GM23338 (cell line): ENCODE data around the gene SH3RF3. TPM values are rescaled to one million over a fixed set of nuclear protein-coding genes. Genes with fewer than 3 reads are reported as not detected.

Source experiments
- ATAC-seq: fragments of 200-7000 bp; cut with Tn5 transposase; 3 replicates; pipeline ENCODE4 v1.9.1; 2020
- DNase-seq: peaks from one replicate; pipeline ENCODE4 v3.0.0-alpha.2; 2015; ENCODE audit warnings: low spot score
- H2AFZ ChIP-seq: fragments of 200-600 bp; sonication (generic); 2 replicates; pipeline ENCODE4 v1.8.0; 2016; ENCODE audit warnings: antibody characterized with exemption, mild to moderate bottlenecking, moderate library complexity
- H3F3A ChIP-seq: fragments of 200-600 bp; sonication (generic); replicated peaks from 2 replicates; pipeline ENCODE4 v1.8.0; 2017; ENCODE audit warnings: antibody characterized with exemption, mixed run types, low read depth
- H3K27ac ChIP-seq: fragments of 200-600 bp; sonication (generic); 2 replicates; pipeline ENCODE4 v1.6.1; 2016; ENCODE audit warnings: low read depth
- H3K27me3 ChIP-seq: fragments of 200-600 bp; sonication (generic); 2 replicates; pipeline ENCODE4 v1.8.0; 2016; ENCODE audit warnings: mild to moderate bottlenecking, mixed run types, moderate library complexity; ENCODE audit not compliant: insufficient read depth
- H3K36me3 ChIP-seq: fragments of 200-600 bp; sonication (generic); 2 replicates; pipeline ENCODE4 v1.8.0; 2016; ENCODE audit warnings: mild to moderate bottlenecking; ENCODE audit not compliant: insufficient read depth
- H3K4me1 ChIP-seq: fragments of 200-600 bp; sonication (generic); 2 replicates; pipeline ENCODE4 v1.8.0; 2016; ENCODE audit warnings: mild to moderate bottlenecking, moderate library complexity; ENCODE audit not compliant: insufficient read depth
- H3K4me2 ChIP-seq: fragments of 200-600 bp; sonication (generic); 2 replicates; pipeline ENCODE4 v1.7.1; 2017; ENCODE audit warnings: mixed run types
- H3K4me3 ChIP-seq: fragments of 200-600 bp; sonication (generic); 2 replicates; pipeline ENCODE4 v1.6.1; 2016; ENCODE audit warnings: mixed run types
- H3K79me2 ChIP-seq: fragments of 200-600 bp; sonication (generic); replicated peaks from 2 replicates; pipeline ENCODE4 v1.8.0; 2017; ENCODE audit warnings: mild to moderate bottlenecking; ENCODE audit not compliant: insufficient read depth
- H3K9me2 ChIP-seq: fragments of 200-600 bp; sonication (generic); 2 replicates; pipeline ENCODE4 v1.8.0; 2017; ENCODE audit not compliant: insufficient read depth
- H4K20me1 ChIP-seq: fragments of 200-600 bp; sonication (generic); replicated peaks from 2 replicates; pipeline ENCODE4 v1.8.0; 2017; ENCODE audit warnings: mild to moderate bottlenecking; ENCODE audit not compliant: insufficient read depth
- H3K27ac Mint-ChIP-seq: 2 replicates; pipeline ENCODE4 v1.8.0; 2020; ENCODE audit warnings: inconsistent platforms, mild to moderate bottlenecking, moderate library complexity, mixed read lengths
- H3K27me3 Mint-ChIP-seq: 3 replicates; pipeline ENCODE4 v1.8.0; 2022; ENCODE audit warnings: low read depth, mild to moderate bottlenecking, moderate library complexity, mixed read lengths, inconsistent platforms; ENCODE audit not compliant: insufficient read depth, poor library complexity
- H3K36me3 Mint-ChIP-seq: 3 replicates; pipeline ENCODE4 v1.8.0; 2021; ENCODE audit warnings: low read depth, mild to moderate bottlenecking, inconsistent platforms, moderate library complexity, mixed read lengths
- H3K4me1 Mint-ChIP-seq: 3 replicates; pipeline ENCODE4 v1.8.0; 2020; ENCODE audit warnings: mild to moderate bottlenecking, inconsistent platforms, mixed read lengths
- H3K4me3 Mint-ChIP-seq: 3 replicates; pipeline ENCODE4 v1.8.0; 2021; ENCODE audit warnings: moderate library complexity, mild to moderate bottlenecking, inconsistent platforms, mixed read lengths
- H3K9me3 Mint-ChIP-seq: 3 replicates; pipeline ENCODE4 v1.8.0; 2020; ENCODE audit warnings: moderate library complexity, mild to moderate bottlenecking, inconsistent platforms, mixed read lengths
- CREB1 ChIP-seq: fragments of 250-450 bp; sonication (Bioruptor Pico); IDR thresholded peaks from 2 replicates; pipeline ENCODE4 v1.5.0; 2020; ENCODE audit warnings: low read depth, mild to moderate bottlenecking, moderate library complexity
- CTCF ChIP-seq, 2 experiments: fragments of 200-600 bp in 1 of 2; sonication (generic) in 1 of 2; conservative IDR thresholded peaks; 2 replicates each; pipeline versions ENCODE4 v1.5.1 to v1.6.1; 2016 to 2017; ENCODE audit warnings: antibody characterized with exemption in 2 of 2, low read depth in 2 of 2, mild to moderate bottlenecking in 2 of 2, moderate library complexity in 1 of 2
- ETS1 ChIP-seq: IDR thresholded peaks from 2 replicates; pipeline ENCODE4 v1.6.1; 2016; ENCODE audit warnings: antibody characterized with exemption
- EZH2 ChIP-seq: fragments of 200-600 bp; sonication (generic); IDR thresholded peaks from one replicate; pipeline ENCODE4 v1.8.0; 2017; ENCODE audit warnings: antibody characterized with exemption, mild to moderate bottlenecking, low read depth; ENCODE audit not compliant: unreplicated experiment
- EZH2phosphoT487 ChIP-seq: fragments of 200-600 bp; sonication (generic); IDR thresholded peaks from one replicate; pipeline ENCODE4 v1.8.1; 2018; ENCODE audit warnings: antibody characterized with exemption; ENCODE audit not compliant: unreplicated experiment
- JUNB ChIP-seq: IDR thresholded peaks from one replicate; pipeline ENCODE4 v1.6.1; 2016; ENCODE audit warnings: antibody characterized with exemption; ENCODE audit not compliant: unreplicated experiment
- NANOG ChIP-seq: IDR thresholded peaks from 2 replicates; pipeline ENCODE4 v1.6.1; 2016; ENCODE audit warnings: antibody characterized with exemption, borderline replicate concordance
- POLR2AphosphoS5 ChIP-seq: IDR thresholded peaks from 2 replicates; pipeline ENCODE4 v1.6.1; 2016; ENCODE audit warnings: antibody characterized with exemption, low read depth
- REST ChIP-seq: IDR thresholded peaks from one replicate; pipeline ENCODE4 v1.6.1; 2018; ENCODE audit warnings: antibody characterized with exemption; ENCODE audit not compliant: unreplicated experiment
- STAT1 ChIP-seq: IDR thresholded peaks from one replicate; pipeline ENCODE4 v1.6.1; 2016; ENCODE audit warnings: antibody characterized with exemption; ENCODE audit not compliant: unreplicated experiment
- ZNF114 ChIP-seq: fragments of 250-450 bp; sonication (Bioruptor Pico); IDR thresholded peaks from 2 replicates; pipeline ENCODE4 v1.5.0; 2020; ENCODE audit warnings: mild to moderate bottlenecking, moderate library complexity
- ZNF331 ChIP-seq: fragments of 250-450 bp; sonication (Bioruptor Pico); IDR thresholded peaks from 2 replicates; pipeline ENCODE4 v1.5.0; 2020; ENCODE audit warnings: low read depth, mild to moderate bottlenecking, moderate library complexity
- ZNF462 ChIP-seq: fragments of 250-450 bp; sonication (Bioruptor Pico); IDR thresholded peaks from 2 replicates; pipeline ENCODE4 v1.5.0; 2020; ENCODE audit warnings: mild to moderate bottlenecking, moderate library complexity
- polyA plus RNA-seq: library from polyadenylated mRNA; unstranded; fragments of >200 nt; fragmentation: Nextera tagmentation; extraction: Ambion mirVana; gene quantifications from 2 replicates; pipeline ENCODE4 v1.2.1, GENCODE V29; 2016
- total RNA-seq: library from RNA; depleted of rRNA; stranded (reverse); fragments of >200 nt; shearing (Covaris generic); gene quantifications from 2 replicates; pipeline ENCODE4 v1.2.3, GENCODE V29; 2014

Gene SH3RF3
- total and polyA plus RNA-seq, 2 experiments from 2014 or later, result 0.11 to 0.63 TPM

- Mint-ChIP-seq H3K27me3 (no peaks in the 10 kb centered on the region), H3K36me3 (no peaks in the 10 kb centered on the region), H3K4me3 (no peak overlapping the region), H3K27ac (no peak overlapping the region), H3K9me3 (no peaks in the 10 kb centered on the region; the same call in 2 of the 3 replicates), H3K4me1 (peaks cover 11% of the 10 kb centered on the region)
- Histone ChIP-seq H3K79me2 (no peaks in the 10 kb centered on the region), H2AFZ (no peak overlapping the region), H3K4me2 (no peak overlapping the region), H3K27ac (no peak overlapping the region), H4K20me1 (no peaks in the 10 kb centered on the region), H3K27me3 (no peaks in the 10 kb centered on the region), H3F3A (no peaks in the 10 kb centered on the region), H3K9me2 (peaks cover 5% of the 10 kb centered on the region; the same call in 1 of the 2 replicates), H3K36me3 (no peaks in the 10 kb centered on the region), H3K4me3 (no peak overlapping the region), H3K4me1 (peaks cover 10% of the 10 kb centered on the region; the same call in 1 of the 2 replicates)
- TF ChIP-seq STAT1, result no peak
- no peak for TF ChIP-seq EZH2phosphoT487
- no peak for TF ChIP-seq ZNF114 (CRISPR knock-in tag)
- TF ChIP-seq CTCF (conservative IDR thresholded peaks at IDR 0.05; ENCODE audit: low read depth in 2 of 2), result no peak
- TF ChIP-seq EZH2, result no peak
- TF ChIP-seq JUNB, result no peak
- no peak for TF ChIP-seq ZNF331 (CRISPR knock-in tag)
- no peak for TF ChIP-seq CREB1 (CRISPR knock-in tag)
- no peak for TF ChIP-seq REST
- no peak for TF ChIP-seq NANOG
- no peak for TF ChIP-seq ETS1
- TF ChIP-seq ZNF462 (CRISPR knock-in tag), result no peak
- TF ChIP-seq POLR2AphosphoS5, result no peak
- ATAC-seq (no peak), DNase-seq (no peak)
Observed at GRCh38 chr2:109230941-109231420, 102.0 kb downstream of the SH3RF3 start.
